IMR-90 (cell line): ENCODE data around the gene CADM1. TPM values are rescaled to one million over a fixed set of nuclear protein-coding genes. Genes with fewer than 3 reads are reported as not detected.

ENCODE experiments used
- ATAC-seq: fragments of 200-7000 bp; cut with Tn5 transposase; 2 replicates; pipeline ENCODE4 v1.9.1; 2020; ENCODE audit warnings: low read depth, mild to moderate bottlenecking, moderate library complexity
- BruUV-seq: library from RNA; stranded (reverse); fragments of 400-500 nt; replicated peaks from 2 replicates; lab custom pipeline; 2021; lab: Mats Ljungman, UMichigan
- CTCF ChIA-PET: fragments of 300-600 bp; formaldehyde crosslinking; extraction: SDS; loops from one replicate; lab custom pipeline; 2021; ENCODE audit warnings: antibody characterized with exemption; lab: Yijun Ruan, JAX
- POLR2A ChIA-PET: fragments of 300-600 bp; sonication (Branson Sonifier 250); formaldehyde crosslinking; loops from one replicate; lab custom pipeline; 2022; ENCODE audit warnings: antibody characterized with exemption; ENCODE audit not compliant: unreplicated experiment; lab: Charles Lee
- DNase-seq: peaks from one replicate; pipeline ENCODE4 v3.0.0; 2013
- H2AFZ ChIP-seq: replicated peaks from 2 replicates; pipeline ENCODE3; 2013; ENCODE audit warnings: low read length, mild to moderate bottlenecking; ENCODE audit not compliant: poor library complexity
- H2AK5ac ChIP-seq: 2 replicates; pipeline ENCODE4 v1.6.1; 2013; ENCODE audit warnings: low read depth, low read length, inconsistent platforms
- H2AK9ac ChIP-seq: replicated peaks from 2 replicates; pipeline ENCODE3; 2013; ENCODE audit warnings: mild to moderate bottlenecking, low read depth, low read length, moderate library complexity; ENCODE audit not compliant: poor library complexity
- H2BK120ac ChIP-seq: 2 replicates; pipeline ENCODE4 v1.6.1; 2013; ENCODE audit warnings: low read depth, low read length, inconsistent platforms
- H2BK15ac ChIP-seq: 3 replicates; pipeline ENCODE4 v1.6.1; 2013; ENCODE audit warnings: low read depth, low read length, inconsistent platforms
- H2BK20ac ChIP-seq: 2 replicates; pipeline ENCODE4 v1.6.1; 2013; ENCODE audit warnings: low read depth, mild to moderate bottlenecking, inconsistent platforms, low read length, moderate library complexity
- H2BK5ac ChIP-seq: 2 replicates; pipeline ENCODE4 v1.6.1; 2013; ENCODE audit warnings: mild to moderate bottlenecking, low read depth, low read length, inconsistent platforms; ENCODE audit not compliant: poor library complexity, severe bottlenecking
- H3K14ac ChIP-seq: replicated peaks from 2 replicates; pipeline ENCODE4 v1.6.1; 2013; ENCODE audit warnings: low read depth, low read length, inconsistent platforms
- H3K18ac ChIP-seq: 2 replicates; pipeline ENCODE4 v1.6.1; 2013; ENCODE audit warnings: low read depth, low read length, control low read depth
- H3K23ac ChIP-seq: 2 replicates; pipeline ENCODE4 v1.6.1; 2013; ENCODE audit warnings: low read depth, low read length, inconsistent platforms
- H3K27ac ChIP-seq: 2 replicates; pipeline ENCODE4 v1.5.1; 2013; ENCODE audit warnings: mild to moderate bottlenecking, control low read depth, low read length; ENCODE audit not compliant: insufficient read depth
- H3K27me3 ChIP-seq: 2 replicates; pipeline ENCODE4 v1.6.1; 2013; ENCODE audit warnings: low read length; ENCODE audit not compliant: control insufficient read depth, insufficient read depth
- H3K36me3 ChIP-seq: 2 replicates; pipeline ENCODE4 v1.6.1; 2013; ENCODE audit warnings: low read length, mixed read lengths; ENCODE audit not compliant: control insufficient read depth, insufficient read depth
- H3K4ac ChIP-seq: 2 replicates; pipeline ENCODE4 v1.6.1; 2013; ENCODE audit warnings: low read depth, low read length, inconsistent platforms
- H3K4me1 ChIP-seq: 2 replicates; pipeline ENCODE4 v1.6.1; 2013; ENCODE audit warnings: low read length, mixed read lengths; ENCODE audit not compliant: control insufficient read depth, insufficient read depth
- H3K4me2 ChIP-seq: 2 replicates; pipeline ENCODE4 v1.6.1; 2013; ENCODE audit warnings: low read depth, mild to moderate bottlenecking, control low read depth, low read length, moderate library complexity
- H3K4me3 ChIP-seq: 2 replicates; pipeline ENCODE4 v1.5.1; 2013; ENCODE audit warnings: low read depth, mild to moderate bottlenecking, control low read depth, low read length, moderate library complexity; ENCODE audit not compliant: insufficient read depth
- H3K56ac ChIP-seq: 2 replicates; pipeline ENCODE4 v1.6.1; 2013; ENCODE audit warnings: low read length, inconsistent platforms; ENCODE audit not compliant: insufficient read depth; ENCODE audit errors: extremely low read depth
- H3K79me1 ChIP-seq, 2 experiments: 2 replicates each; pipeline ENCODE4 v1.6.1; 2013; ENCODE audit warnings: low read length in 2 of 2, inconsistent platforms in 1 of 2, low read depth in 1 of 2
- H3K9ac ChIP-seq: 2 replicates; pipeline ENCODE4 v1.6.1; 2013; ENCODE audit warnings: low read depth, low read length, control low read depth
- H3K9me1 ChIP-seq: 2 replicates; pipeline ENCODE4 v1.6.1; 2013; ENCODE audit warnings: low read length, inconsistent platforms; ENCODE audit not compliant: insufficient read depth
- H3K9me3 ChIP-seq: 2 replicates; pipeline ENCODE4 v1.6.1; 2013; ENCODE audit warnings: low read length; ENCODE audit not compliant: control insufficient read depth, insufficient read depth
- H4K20me1 ChIP-seq: 2 replicates; pipeline ENCODE4 v1.6.1; 2013; ENCODE audit warnings: low read length, inconsistent platforms; ENCODE audit not compliant: insufficient read depth
- H4K5ac ChIP-seq: 2 replicates; pipeline ENCODE4 v1.6.1; 2013; ENCODE audit warnings: mild to moderate bottlenecking, low read depth, low read length, control low read depth
- H4K8ac ChIP-seq, 2 experiments: 2 replicates each; pipeline ENCODE4 v1.6.1; 2013; ENCODE audit warnings: low read depth in 2 of 2, low read length in 2 of 2, control low read depth in 1 of 2, inconsistent platforms in 1 of 2
- H4K91ac ChIP-seq: 2 replicates; pipeline ENCODE4 v1.6.1; 2013; ENCODE audit warnings: low read depth, low read length, inconsistent platforms; ENCODE audit not compliant: insufficient read depth
- BHLHE40 ChIP-seq: fragments of 150-350 bp; IDR thresholded peaks from 2 replicates; pipeline ENCODE4 v1.6.1; 2016; ENCODE audit warnings: mild to moderate bottlenecking, low read depth, low read length
- CHD1 ChIP-seq: IDR thresholded peaks from 2 replicates; pipeline ENCODE4 v1.6.1; 2012; ENCODE audit warnings: low read depth, low read length, improper control_type of control experiment
- CTCF ChIP-seq: conservative IDR thresholded peaks from 2 replicates; pipeline ENCODE4 v1.5.1; 2012; ENCODE audit warnings: mild to moderate bottlenecking, low read depth, low read length, improper control_type of control experiment
- ELK1 ChIP-seq: fragments of 150-350 bp; IDR thresholded peaks from 2 replicates; pipeline ENCODE4 v1.6.1; 2016; ENCODE audit warnings: low read depth, mild to moderate bottlenecking, low read length, moderate library complexity, borderline replicate concordance
- FOS ChIP-seq: fragments of 150-350 bp; IDR thresholded peaks from 2 replicates; pipeline ENCODE4 v1.6.1; 2016; ENCODE audit warnings: low read depth, low read length
- POLR2A ChIP-seq: IDR thresholded peaks from 2 replicates; pipeline ENCODE4 v1.6.1; 2012; ENCODE audit warnings: mild to moderate bottlenecking, low read depth, low read length
- SMC3 ChIP-seq: fragments of 150-350 bp; IDR thresholded peaks from 2 replicates; pipeline ENCODE4 v1.6.1; 2016; ENCODE audit warnings: low read depth, mild to moderate bottlenecking, antibody characterized with exemption, low read length, moderate library complexity
- WGBS, 2 experiments: methylation state at CpG; one replicate each; pipeline versions ENCODE4 v1.1.5 to v1.1.7; 2013; ENCODE audit warnings: missing lambda C conversion rate in 2 of 2; ENCODE audit not compliant: insufficient read length in 1 of 2; ENCODE audit errors: extremely low coverage in 2 of 2; 5-methylcytosine and 5-hydroxymethylcytosine counted together
- dilution Hi-C: fragments of 300-500 bp; cut with HindIII; formaldehyde crosslinking; loops from one replicate; pipeline ENCODE4 v1.14.3; 2018; ENCODE audit warnings: low sequenced_read_pairs; ENCODE audit not compliant: unreplicated experiment
- in situ Hi-C: fragments of 300-500 bp; cut with MboI; formaldehyde crosslinking; loops from 3 replicates; pipeline ENCODE4 v1.14.3; 2019; ENCODE audit warnings: low sequenced_read_pairs, inconsistent platforms, mixed read lengths
- intact Hi-C: fragments of 100-400 bp; cut with micrococcal nuclease; formaldehyde crosslinking; loops from 2 replicates; pipeline ENCODE4 v1.10.0; 2022
- polyA plus RNA-seq, 3 experiments: library from polyadenylated mRNA; depleted of rRNA; stranded (reverse); fragments of >200 nt; gene quantifications; 2 replicates each; pipeline ENCODE4 v1.2.3, GENCODE V29; 2012; ENCODE audit warnings: low replicate concordance in 1 of 3
- total RNA-seq: library from RNA; depleted of rRNA; stranded (reverse); fragments of >200 nt; gene quantifications from 2 replicates; pipeline ENCODE4 v1.2.3, GENCODE V29; 2012

Gene CADM1
- total and polyA plus RNA-seq, 2 of the 4 experiments (the other 2 are of a cell fraction), result 28.8 to 77.1 TPM

- intact Hi-C loops (no loop called here), dilution Hi-C loops (no loop called here), in situ Hi-C loops (no loop called here)
- Histone ChIP-seq H3K27me3 (no peaks in the 10 kb centered on the region), H3K4me3 (no peak overlapping the region), H4K8ac (peak overlapping the region in 1 of 2 experiments; percentile 24; a peak in 1 of 4 replicates), H2BK5ac (no peak overlapping the region), H3K36me3 (no peaks in the 10 kb centered on the region), H4K91ac (peak overlapping the region; percentile 10; the same call in 1 of the 2 replicates), H2BK15ac (0 out of 3 replicates have a peak overlapping the region, but pooled peaks have one; percentile 23), H3K4me2 (no peak overlapping the region), H3K4ac (no peak overlapping the region), H3K9me3 (no peaks in the 10 kb centered on the region), H3K56ac (no peak overlapping the region), H3K9ac (no peak overlapping the region), H3K23ac (no peak overlapping the region), H3K18ac (peak overlapping the region; percentile 14; the same call in 1 of the 2 replicates), H4K5ac (no peak overlapping the region), H2AK9ac (no peak overlapping the region), H2BK20ac (no peak overlapping the region), H2BK120ac (0 out of 2 replicates have a peak overlapping the region, but pooled peaks have one; percentile 19), H3K4me1 (peaks cover 10% of the 10 kb centered on the region), H2AK5ac (no peak overlapping the region; the same call in 1 of the 2 replicates), H3K79me1 (peaks cover 3 to 6% of the 10 kb centered on the region in 2 experiments; a peak in 1 of 4 replicates), H3K14ac (no peak overlapping the region), H3K27ac (no peak overlapping the region), H3K9me1 (no peaks in the 10 kb centered on the region), H4K20me1 (no peaks in the 10 kb centered on the region), H2AFZ (no peak overlapping the region)
- ATAC-seq (no peak), DNase-seq (no peak)
- TF ChIP-seq CTCF (no peak), FOS (no peak), ELK1 (no peak), POLR2A (no peak), BHLHE40 (no peak), SMC3 (no peak), CHD1 (no peak)
- WGBS, 2 experiments, result no CpG with 5 or more reads among the region's 1 CpG
- ChIA-PET POLR2A (no interaction called here), CTCF (no interaction called here)
- no TSS peak for BruUV-seq
Observed at GRCh38 chr11:115462757-115463156, 41.5 kb downstream of the CADM1 start.
